HG02759 (cell line): ENCODE results near the gene SERPINF2.
"Not testable (repeated sequence)": the region's sequence is repeated elsewhere in the genome, so short reads cannot be mapped to it uniquely, and the experiment has no call there.

Experiments used
- ATAC-seq: cut with Tn5 transposase; IDR thresholded peaks from one replicate; pipeline ENCODE4 v1.9.1; 2021; ENCODE audit warnings: mild to moderate bottlenecking, moderate library complexity; ENCODE audit not compliant: unreplicated experiment

SERPINF2 gene

GRCh38 chr17:1786708-1787107 is 44.0 kb downstream of the SERPINF2 start:
- ATAC-seq = no peak

- ATAC-seq = no peak
These were observed 44.7 kb downstream of the SERPINF2 start for GRCh38 chr17:1787301-1787902.

- no peak for ATAC-seq
These were observed 47.3 kb downstream of the SERPINF2 start for GRCh38 chr17:1789936-1790335.

GRCh38 chr17:1792495-1793446 is 50.1 kb downstream of the SERPINF2 start:
- ATAC-seq = no peak

GRCh38 chr17:1793447-1793806 is 50.8 kb downstream of the SERPINF2 start:
- ATAC-seq = no peak

GRCh38 chr17:1796800-1797199 is 54.1 kb downstream of the SERPINF2 start:
- no peak for ATAC-seq

- no peak for ATAC-seq
These were observed 54.7 kb downstream of the SERPINF2 start for GRCh38 chr17:1797323-1797722.

- ATAC-seq = not testable (repeated sequence)
These were observed 55.2 kb downstream of the SERPINF2 start for GRCh38 chr17:1797846-1798245.

GRCh38 chr17:1800240-1800639 is 57.6 kb downstream of the SERPINF2 start:
- ATAC-seq = no peak

- ATAC-seq = no peak
These were observed 58.0 kb downstream of the SERPINF2 start for GRCh38 chr17:1800712-1801111.

GRCh38 chr17:1802429-1802828 is 59.8 kb downstream of the SERPINF2 start:
- ATAC-seq = no peak

- ATAC-seq = no peak
These were observed 60.6 kb downstream of the SERPINF2 start for GRCh38 chr17:1803280-1803679.
